HepG2 (cell line): ENCODE data around the gene EXOSC9. TPM values are rescaled to one million over a fixed set of nuclear protein-coding genes. Genes with fewer than 3 reads are reported as not detected.

Experiments
- ATAC-seq: fragments of 200-7000 bp; cut with Tn5 transposase; 3 replicates; pipeline ENCODE4 v1.9.1; 2020; ENCODE audit warnings: mild to moderate bottlenecking, moderate library complexity
- BruUV-seq: library from RNA; stranded (reverse); fragments of 400-500 nt; replicated peaks from 2 replicates; lab custom pipeline; 2021; lab: Mats Ljungman, UMichigan
- CTCF ChIA-PET: fragments of 300-600 bp; formaldehyde crosslinking; extraction: SDS; loops from one replicate; lab custom pipeline; 2021; ENCODE audit warnings: low total read pairs, inconsistent platforms, low intra/inter-chr PET ratio; lab: Yijun Ruan, JAX
- POLR2A ChIA-PET: fragments of 350-600 bp; sonication (Branson Sonifier 250); formaldehyde crosslinking; loops from one replicate; lab custom pipeline; 2020; ENCODE audit warnings: antibody characterized with exemption, inconsistent platforms; lab: Yijun Ruan, JAX
- DNase-seq: peaks from one replicate; pipeline ENCODE4 v3.0.0-alpha.2; 2015; ENCODE audit warnings: low spot score
- FAIRE-seq: peaks from 3 replicates; lab custom pipeline; 2011; peaks lifted over from hg19 to GRCh38; lab: Jason Lieb, UNC
- H2AFZ ChIP-seq: one replicate; pipeline ENCODE4 v1.6.1; 2011; ENCODE audit warnings: low read length, inconsistent platforms
- H3K27ac ChIP-seq: fragments of 300-600 bp; 3 replicates; pipeline ENCODE4 v1.8.0; 2011; ENCODE audit warnings: mixed run types, mild to moderate bottlenecking, mixed read lengths, low read length, inconsistent platforms; ENCODE audit not compliant: insufficient read depth; ENCODE audit errors: extremely low read length
- H3K27me3 ChIP-seq, 2 experiments: fragments of 200-600 bp in 1 of 2; 2 replicates in 1 of 2; 3 replicates in 1 of 2; pipeline versions ENCODE4 v1.6.0 to v1.8.0; 2011; ENCODE audit warnings: low read length in 2 of 2, mild to moderate bottlenecking in 2 of 2, moderate library complexity in 2 of 2, inconsistent platforms in 1 of 2; ENCODE audit not compliant: insufficient read depth in 2 of 2, control insufficient read depth in 1 of 2
- H3K36me3 ChIP-seq, 2 experiments: fragments of 200-600 bp in 1 of 2; replicated peaks in 1 of 2; 2 replicates in 1 of 2; 3 replicates in 1 of 2; pipeline versions ENCODE4 v1.5.1 to v1.8.0; 2011; ENCODE audit warnings: low read length in 2 of 2, inconsistent platforms in 1 of 2; ENCODE audit not compliant: insufficient read depth in 2 of 2, control insufficient read depth in 1 of 2
- H3K4me1 ChIP-seq: 2 replicates; pipeline ENCODE4 v1.5.1; 2012; ENCODE audit warnings: low read length, inconsistent platforms; ENCODE audit not compliant: insufficient read depth
- H3K4me2 ChIP-seq: 2 replicates; pipeline ENCODE4 v1.6.0; 2011; ENCODE audit warnings: low read depth, low read length, inconsistent platforms
- H3K4me3 ChIP-seq, 3 experiments: fragments of 200-600 bp in 1 of 3; sonication (generic), shearing (Covaris generic) in 1 of 3; replicated peaks in 1 of 3; 2 replicates each; pipeline ENCODE4 v1.5.1; 2011 to 2016; ENCODE audit warnings: low read length in 3 of 3, inconsistent platforms in 2 of 3, low read depth in 2 of 3, mild to moderate bottlenecking in 2 of 3, control low read depth in 1 of 3, mixed read lengths in 1 of 3; ENCODE audit not compliant: insufficient read depth in 1 of 3
- H3K79me2 ChIP-seq: one replicate; pipeline ENCODE4 v1.6.1; 2011; ENCODE audit warnings: low read length, inconsistent platforms; ENCODE audit not compliant: insufficient read depth
- H3K9ac ChIP-seq: 2 replicates; pipeline ENCODE4 v1.6.0; 2011; ENCODE audit warnings: mild to moderate bottlenecking, low read depth, low read length, inconsistent platforms; ENCODE audit not compliant: insufficient read depth
- H3K9me3 ChIP-seq: 2 replicates; pipeline ENCODE4 v1.5.1; 2012; ENCODE audit warnings: mild to moderate bottlenecking, low read length
- H4K20me1 ChIP-seq: 2 replicates; pipeline ENCODE4 v1.6.0; 2011; ENCODE audit warnings: inconsistent platforms, mild to moderate bottlenecking, low read length, moderate library complexity; ENCODE audit not compliant: insufficient read depth
- ATRX ChIP-seq: sonication (generic); formaldehyde crosslinking; IDR thresholded peaks from 2 replicates; pipeline ENCODE4 v1.4.0; 2020; ENCODE audit warnings: missing genetic modification reagents, borderline replicate concordance
- CBX5 ChIP-seq: sonication (generic); formaldehyde crosslinking; IDR thresholded peaks from 2 replicates; pipeline ENCODE4 v1.4.0; 2020; ENCODE audit warnings: missing genetic modification reagents, borderline replicate concordance
- CSRNP2 ChIP-seq: sonication (generic); formaldehyde crosslinking; conservative IDR thresholded peaks from 2 replicates; pipeline ENCODE4 v1.8.0; 2022; ENCODE audit warnings: low read depth, missing genetic modification reagents
- ELF3 ChIP-seq: IDR thresholded peaks from 2 replicates; pipeline ENCODE4 v1.6.1; 2016; ENCODE audit warnings: missing genetic modification reagents, missing compliant biosample characterization
- KIAA2018 ChIP-seq: sonication (generic); formaldehyde crosslinking; IDR thresholded peaks from 2 replicates; pipeline ENCODE4 v1.5.0; 2020; ENCODE audit warnings: mild to moderate bottlenecking, missing genetic modification reagents, borderline replicate concordance
- MTF2 ChIP-seq: sonication (generic); formaldehyde crosslinking; IDR thresholded peaks from 2 replicates; pipeline ENCODE4 v1.5.0; 2020; ENCODE audit warnings: missing genetic modification reagents, borderline replicate concordance
- NR1H2 ChIP-seq: sonication (generic); formaldehyde crosslinking; IDR thresholded peaks from 2 replicates; pipeline ENCODE4 v1.8.1; 2022; ENCODE audit warnings: low read depth, missing genetic modification reagents, borderline replicate concordance
- PAXIP1 ChIP-seq: sonication (generic); formaldehyde crosslinking; conservative IDR thresholded peaks from 2 replicates; pipeline ENCODE4 v1.4.0; 2020; ENCODE audit warnings: mild to moderate bottlenecking, missing genetic modification reagents, moderate library complexity
- SKI ChIP-seq: fragments of 450-650 bp; IDR thresholded peaks from one replicate; pipeline ENCODE4 v1.6.1; 2018; ENCODE audit warnings: mild to moderate bottlenecking; ENCODE audit not compliant: partially characterized antibody
- STAG1 ChIP-seq: sonication (generic); formaldehyde crosslinking; IDR thresholded peaks from 2 replicates; pipeline ENCODE4 v1.4.0; 2020; ENCODE audit warnings: missing genetic modification reagents
- ZNF460 ChIP-seq: sonication (generic); formaldehyde crosslinking; IDR thresholded peaks from 2 replicates; pipeline ENCODE4 v1.5.1; 2020; ENCODE audit warnings: missing genetic modification reagents, mild to moderate bottlenecking, borderline replicate concordance
- ZNF605 ChIP-seq: sonication (generic); formaldehyde crosslinking; IDR thresholded peaks from 2 replicates; pipeline ENCODE4 v1.8.0; 2022; ENCODE audit warnings: mild to moderate bottlenecking, missing genetic modification reagents
- WGBS: methylation state at CpG from one replicate; pipeline ENCODE4 v1.1.6; 2017; ENCODE audit warnings: low lambda C conversion rate; 5-methylcytosine and 5-hydroxymethylcytosine counted together
- in situ Hi-C: cut with HindIII; loops from 2 replicates; pipeline ENCODE4 v1.10.0; 2017; ENCODE audit warnings: low pct_unique_long_range_greater_than_20kb; ENCODE audit not compliant: extremely low pct_ligation_motif_present
- intact Hi-C: fragments of 100-400 bp; cut with micrococcal nuclease; formaldehyde crosslinking; loops from one replicate; pipeline ENCODE4 v1.10.0; 2022; ENCODE audit not compliant: unreplicated experiment
- polyA plus RNA-seq, 8 experiments: library from polyadenylated mRNA; depleted of rRNA in 3 of 8; stranded (reverse) in 7 of 8; unstranded in 1 of 8; fragments of >200 nt; fragmentation: Illumina TruSeq in 4 of 8; extraction: Trizol in 4 of 8; gene quantifications; 2 replicates each; pipeline versions ENCODE4 v1.2.1 to v1.2.3, GENCODE V29; 2011 to 2016; ENCODE audit warnings: low read depth in 4 of 8, missing spikeins in 1 of 8, mixed read lengths in 1 of 8; ENCODE audit not compliant: insufficient read depth in 1 of 8
- total RNA-seq, 5 experiments: library from RNA; depleted of rRNA; stranded (reverse); fragments of >200 nt; fragmentation: Illumina TruSeq; extraction: Trizol; gene quantifications; 2 replicates each; pipeline ENCODE4 v1.2.3, GENCODE V29; 2016; ENCODE audit warnings: low read depth in 1 of 5

EXOSC9 gene
- total and polyA plus RNA-seq, 2 of the 13 experiments (the other 11 are each of a cell fraction or from before 2014, with no cell fraction given), result 26.0 to 48.0 TPM

GRCh38 chr4:121765368-121765705 lies 35.8 kb upstream of the EXOSC9 start:
- no peaks in the 10 kb centered on the region for H3K4me1 ChIP-seq
- TF ChIP-seq STAG1 (no peak), ATRX (CRISPR knock-in tag) (no peak), ZNF460 (CRISPR knock-in tag) (no peak), PAXIP1 (CRISPR knock-in tag) (no peak), ELF3 (CRISPR knock-in tag) (no peak), KIAA2018 (no peak), CBX5 (no peak), NR1H2 (CRISPR knock-in tag) (no peak), CSRNP2 (CRISPR knock-in tag) (no peak), ZNF605 (no peak), SKI (no peak), MTF2 (no peak)

More at GRCh38 chr4:121765368-121765705, 35.8 kb upstream of the EXOSC9 start:
- no peaks in the 10 kb centered on the region for H3K79me2 ChIP-seq
- peaks cover 9 to 58% of the 10 kb centered on the region in 2 experiments; a peak in 4 of 5 replicates for H3K27me3 ChIP-seq
- intact Hi-C loops (no loop called here), in situ Hi-C loops (no loop called here)
- peak overlapping the region in 1 of 3 experiments; percentile 19; a peak in 1 of 6 replicates for H3K4me3 ChIP-seq
- ATAC-seq (peak; percentile 36; the same call in 2 of the 3 replicates), DNase-seq (no peak), FAIRE-seq (no peak)
- peak overlapping the region; percentile 21 for H3K4me2 ChIP-seq
- H3K36me3 ChIP-seq, result no peaks in the 10 kb centered on the region
- POLR2A ChIA-PET, result no interaction called here
- whole genome bisulfite sequencing, result 46% methylated on average over 8 of the region's 16 CpGs
- no peak overlapping the region for H2AFZ ChIP-seq
- H3K27ac ChIP-seq, result no peak overlapping the region
- no peaks in the 10 kb centered on the region for H4K20me1 ChIP-seq
- no TSS peak for BruUV-seq
- no peak overlapping the region for H3K9ac ChIP-seq
- CTCF ChIA-PET, result no interaction called here
- H3K9me3 ChIP-seq, result no peaks in the 10 kb centered on the region
